ENCODE data around the gene TM6SF1. TPM values are rescaled to one million over a fixed set of nuclear protein-coding genes. Genes with fewer than 3 reads are reported as not detected.
"Not testable (repeated sequence)": the region's sequence is repeated elsewhere in the genome, so short reads cannot be mapped to it uniquely, and the experiment has no call there.

The TM6SF1 gene
- total RNA-seq = 6.3 TPM

DNA sequence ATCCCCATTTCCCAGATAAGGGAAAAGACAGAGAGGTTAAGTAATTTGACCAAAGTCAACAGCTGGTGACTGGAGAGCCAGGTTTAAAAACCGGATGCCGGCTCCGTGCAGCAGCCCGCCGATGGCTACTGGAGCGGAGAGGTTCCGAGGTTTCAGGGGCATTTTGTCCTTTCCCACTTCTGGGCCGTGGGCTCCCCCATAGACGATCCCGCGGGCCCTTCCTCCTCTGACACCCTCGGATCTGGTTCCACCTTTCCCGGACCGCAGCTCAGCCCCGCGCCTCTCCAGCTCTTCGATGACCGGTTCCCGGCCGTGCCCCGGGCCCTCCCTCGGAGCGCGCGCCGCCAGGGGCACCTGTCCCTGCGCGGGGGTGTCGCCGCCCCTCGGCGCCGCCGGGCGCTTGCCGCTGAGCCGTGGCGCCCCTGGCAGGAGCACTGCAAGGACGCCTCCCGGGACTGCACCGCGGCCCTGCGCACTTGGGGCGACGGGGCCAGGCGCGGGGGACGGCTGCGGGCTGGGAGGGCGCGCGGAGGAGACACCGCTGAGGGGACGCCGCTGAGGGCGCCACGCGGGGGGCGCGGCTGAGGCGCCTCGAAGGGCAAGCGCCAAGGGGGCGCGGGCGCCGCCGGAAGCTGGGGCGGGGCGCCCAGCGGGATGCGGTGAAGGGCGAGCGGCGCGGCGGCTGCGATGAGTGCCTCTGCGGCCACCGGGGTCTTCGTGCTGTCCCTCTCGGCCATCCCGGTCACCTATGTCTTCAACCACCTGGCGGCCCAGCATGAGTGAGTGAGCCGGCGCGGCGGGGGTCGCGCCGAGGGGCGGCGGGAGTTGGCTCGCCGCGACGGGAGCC, at the start of gene TM6SF1:
TSS of gene TM6SF1 (plus strand) at position 652 of the 847 bp plus-strand sequence. CDS start at position 688, 36 bp downstream.
- DNase-seq = peak; percentile 33

DNA sequence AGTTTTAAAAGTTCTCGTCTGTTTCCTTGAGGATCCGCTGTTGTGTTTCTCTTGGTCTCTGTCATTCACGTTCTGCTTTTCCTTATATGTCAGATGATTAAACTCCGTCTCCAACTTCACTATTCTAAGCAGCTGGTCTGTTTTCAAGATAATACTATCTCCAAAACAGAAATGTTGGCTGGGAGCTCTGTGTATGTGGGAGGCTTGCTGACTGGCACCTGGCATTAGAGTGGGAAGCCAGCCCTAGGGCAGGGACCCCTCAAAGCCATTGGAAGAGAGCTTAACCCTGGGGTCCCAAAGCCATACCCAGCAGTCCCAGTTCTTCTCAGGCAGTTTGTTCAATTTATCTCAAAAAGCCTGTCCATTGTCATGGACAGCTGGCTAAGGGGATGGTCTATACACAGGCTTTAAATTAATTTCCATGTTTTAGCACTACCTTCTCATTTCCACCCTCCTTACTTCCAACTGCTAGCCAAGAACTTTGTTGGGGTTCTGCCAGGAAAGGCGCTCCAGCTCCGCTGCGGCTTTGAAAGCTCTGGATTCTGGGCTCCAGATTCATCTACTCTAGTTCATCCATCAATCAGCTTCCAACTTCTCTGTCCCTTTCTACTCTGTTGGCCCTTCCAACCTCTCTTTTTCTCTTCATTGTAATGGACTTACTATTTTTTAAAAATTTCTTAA, 49.6 kb upstream of the TM6SF1 start:
- peak; percentile 52 for DNase-seq

DNA sequence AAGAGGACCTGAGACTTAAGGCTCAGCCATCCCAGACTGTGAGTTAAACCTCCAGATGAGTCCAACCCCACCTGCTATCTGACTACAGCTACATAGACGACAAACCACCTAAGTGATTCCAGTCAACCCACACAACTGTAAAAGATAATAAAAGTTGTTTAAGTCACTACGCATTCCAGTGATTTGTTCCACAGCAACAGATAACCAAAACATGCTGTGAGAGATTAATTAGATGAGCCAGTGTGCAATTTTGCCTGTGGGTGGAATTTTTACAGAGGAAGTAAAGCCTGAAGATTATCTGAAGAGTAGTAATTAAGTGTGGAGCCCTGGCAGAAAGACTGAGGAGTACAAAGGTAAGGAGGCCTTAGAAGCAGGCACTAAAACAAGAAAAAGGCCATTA, 45.8 kb upstream of the TM6SF1 start:
- no peak for DNase-seq

DNA sequence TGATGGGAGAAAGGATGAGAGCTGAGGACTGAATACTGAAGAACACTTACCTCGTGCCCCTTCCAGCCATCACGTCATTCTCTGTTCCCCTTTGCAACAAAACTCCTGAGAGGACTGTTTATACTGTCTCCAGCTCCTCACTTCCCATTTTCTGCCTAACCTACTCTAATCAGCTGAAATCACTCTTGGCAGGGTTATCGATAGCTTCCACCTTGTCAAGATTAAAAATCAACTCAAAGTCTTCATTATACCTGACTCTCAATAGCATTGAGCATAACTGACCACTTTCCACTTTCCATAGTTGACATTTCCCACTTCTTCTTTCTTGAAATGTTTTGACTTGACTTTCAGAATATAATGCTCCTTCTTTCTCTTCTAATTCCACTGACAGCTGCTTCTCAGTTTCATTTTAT, 44.7 kb upstream of the TM6SF1 start:
- DNase-seq = no peak

DNA sequence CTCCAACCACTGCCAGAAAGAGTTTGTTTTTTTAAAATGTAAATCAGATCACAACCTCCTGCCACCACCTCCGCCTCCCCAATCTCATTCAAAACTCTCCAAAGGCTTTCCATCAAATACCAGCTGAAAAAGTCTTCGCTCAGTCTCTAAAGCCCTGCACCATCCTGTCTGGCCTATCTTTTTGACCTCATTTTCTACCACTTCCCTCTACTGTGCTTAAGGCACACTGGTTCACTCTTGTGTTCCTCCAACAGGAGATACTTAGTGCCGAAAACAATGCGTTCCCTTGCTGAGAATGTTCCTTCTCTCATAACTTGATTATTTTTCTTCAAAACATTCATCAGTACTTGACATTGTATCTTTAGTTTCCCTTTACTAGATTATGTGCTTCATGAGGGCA, 43.9 kb upstream of the TM6SF1 start:
- DNase-seq = no peak

DNA sequence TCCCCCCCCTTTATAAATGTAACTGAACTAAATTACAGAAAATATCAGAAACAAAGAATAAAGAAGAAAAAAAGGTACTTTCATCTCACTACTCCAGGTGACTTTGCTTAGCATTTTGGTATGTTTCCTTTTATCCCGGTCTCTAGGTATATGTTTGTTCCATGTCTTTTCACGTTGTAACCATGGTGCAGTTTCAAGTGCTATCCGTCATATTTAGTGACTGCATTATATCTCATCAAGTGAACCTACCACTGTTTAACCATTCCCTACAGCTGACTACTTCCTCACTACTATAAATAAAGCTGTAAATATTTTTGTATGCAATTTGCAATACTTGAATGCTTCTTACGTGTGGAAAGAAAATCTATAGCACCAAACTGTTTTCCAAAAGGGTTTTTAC, 42.6 kb upstream of the TM6SF1 start:
- no peak for DNase-seq

DNA sequence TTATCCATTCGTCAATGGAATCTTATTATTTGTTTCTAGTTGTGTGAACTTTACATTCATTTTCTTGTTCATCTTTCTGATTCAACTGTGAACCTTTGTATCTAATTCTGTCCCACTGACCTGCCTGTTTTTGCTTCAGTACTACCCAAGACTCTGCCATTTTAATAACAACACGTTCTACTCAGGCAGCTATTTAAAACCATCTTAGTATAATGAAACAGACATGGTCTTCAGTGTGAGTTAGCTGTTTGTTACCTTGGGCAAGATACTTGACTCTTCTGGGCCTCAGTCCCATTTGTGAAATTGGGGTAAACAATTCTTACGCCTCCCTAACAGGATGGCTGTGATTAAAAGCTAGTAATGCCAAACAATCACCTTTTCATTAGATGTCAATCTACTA, 42.0 kb upstream of the TM6SF1 start:
- no peak for DNase-seq

DNA sequence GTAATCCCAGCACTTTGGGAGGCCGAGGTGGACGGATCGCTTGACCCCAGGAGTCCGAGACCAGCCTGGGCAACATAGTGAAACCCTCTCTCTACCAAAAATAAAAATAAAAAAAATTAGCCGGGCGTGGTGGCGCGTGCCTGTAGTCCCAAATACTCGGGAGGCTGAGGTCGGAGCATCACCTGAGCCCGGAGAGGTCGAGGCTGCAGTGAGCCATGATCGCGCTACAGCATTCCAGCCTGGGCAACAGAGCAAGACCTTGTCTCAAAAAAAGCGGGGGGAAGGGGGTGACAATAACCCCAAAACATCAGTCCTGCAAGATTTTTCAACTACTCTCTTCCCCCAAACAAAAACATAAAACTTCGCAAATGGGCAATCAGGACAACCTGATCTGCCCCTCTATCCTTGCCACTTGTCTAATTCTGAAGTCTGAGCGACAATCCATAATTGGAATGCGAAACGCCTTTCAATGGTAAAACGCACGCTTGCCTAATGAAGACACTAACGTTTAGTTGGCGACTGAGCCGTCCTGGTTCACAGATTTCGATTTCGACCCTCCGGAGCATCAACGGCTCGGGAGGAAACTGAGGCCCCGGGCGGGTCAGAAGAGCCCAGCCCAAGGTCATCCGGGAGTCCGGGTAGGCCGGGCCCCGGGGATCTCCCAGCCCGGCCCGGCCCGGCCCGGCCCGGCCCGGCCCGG, 41.3 kb upstream of the TM6SF1 start:
- DNase-seq = peak; percentile 37

DNA sequence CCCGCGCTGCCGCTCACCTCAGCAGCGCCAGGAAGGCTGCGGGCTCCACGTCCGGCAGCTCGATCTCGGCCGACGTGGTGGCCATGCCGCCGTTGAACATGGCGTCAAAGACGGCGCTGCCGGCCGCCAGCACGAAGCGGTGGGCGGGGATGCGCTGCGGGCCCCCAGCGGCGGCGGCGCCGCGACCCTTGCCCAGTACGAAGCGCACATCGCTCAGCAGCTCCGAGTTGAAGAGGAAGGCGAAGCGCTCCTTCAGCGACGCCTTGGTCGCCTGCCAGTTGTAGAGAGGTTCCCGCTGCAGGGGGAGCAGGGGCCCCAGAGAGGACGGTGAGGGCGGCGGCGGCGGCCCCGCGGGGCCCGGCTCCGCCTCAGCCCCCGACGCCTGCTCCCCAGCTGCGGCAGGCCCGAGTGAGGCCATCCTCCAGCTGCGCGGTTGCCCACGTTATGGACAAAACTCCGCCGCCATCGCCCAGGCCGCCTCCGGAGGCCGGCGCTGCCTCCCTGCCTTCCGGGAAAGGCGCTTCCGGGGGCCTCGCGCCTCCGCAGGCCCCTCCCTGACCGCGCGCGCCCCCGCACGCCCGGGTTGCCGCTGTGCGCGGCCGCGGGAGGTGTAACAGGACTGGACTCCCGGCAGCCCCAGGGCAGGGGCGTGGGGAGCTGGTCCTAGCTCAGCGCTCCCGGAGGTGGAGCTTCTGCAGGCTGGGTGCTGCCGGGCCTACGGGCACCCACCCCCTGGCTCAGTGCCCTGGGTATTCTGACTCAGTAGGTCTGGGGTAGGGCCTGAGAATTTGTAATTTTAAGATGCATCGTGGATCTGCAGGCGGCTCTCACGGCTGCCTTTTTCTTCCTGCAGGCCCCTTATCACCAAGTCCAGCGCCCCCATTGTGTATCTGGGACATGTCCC, 40.5 kb upstream of the TM6SF1 start, which contains the start of gene BTBD1:
TSS of gene BTBD1 (minus strand) at position 519 of the 904 bp plus-strand sequence. CDS start at position 418, 101 bp downstream.
- DNase-seq = peak; percentile 96

DNA sequence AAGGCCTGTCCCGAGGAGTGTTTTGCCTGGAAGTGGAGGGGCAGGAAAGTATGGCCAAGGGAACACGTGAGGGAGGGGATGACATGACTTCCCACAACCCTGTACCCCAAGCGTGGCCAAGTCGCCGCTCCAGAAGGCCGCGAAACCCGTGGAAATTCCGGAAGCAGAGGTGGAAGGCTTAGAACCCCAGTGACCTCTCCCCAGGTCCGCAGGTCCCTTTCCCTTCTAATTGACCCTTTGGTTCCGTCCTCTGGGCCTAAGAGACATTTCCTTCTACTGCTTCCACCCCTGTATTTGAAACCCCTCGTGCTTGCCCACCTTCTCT, 39.8 kb upstream of the TM6SF1 start:
- no peak for DNase-seq

DNA sequence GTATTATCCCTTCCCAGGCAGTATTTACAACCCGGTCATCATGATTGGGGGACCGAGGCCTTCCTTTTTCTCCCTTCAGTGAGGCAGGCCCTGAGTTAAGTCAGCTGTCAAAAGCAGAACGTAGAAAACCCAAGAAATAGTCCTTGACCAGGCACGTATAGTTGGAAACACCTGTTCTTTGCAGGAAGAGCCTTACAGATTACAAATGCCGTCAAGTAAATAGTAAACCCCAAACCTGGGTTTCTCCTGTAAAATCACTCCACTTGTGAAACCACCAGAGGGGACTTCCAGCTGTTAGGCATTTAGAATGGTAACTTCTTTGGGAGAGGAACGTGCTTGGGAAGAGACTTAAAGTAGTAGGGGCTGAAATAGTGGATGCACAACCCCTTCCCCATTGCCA, 39.4 kb upstream of the TM6SF1 start:
- no peak for DNase-seq

DNA sequence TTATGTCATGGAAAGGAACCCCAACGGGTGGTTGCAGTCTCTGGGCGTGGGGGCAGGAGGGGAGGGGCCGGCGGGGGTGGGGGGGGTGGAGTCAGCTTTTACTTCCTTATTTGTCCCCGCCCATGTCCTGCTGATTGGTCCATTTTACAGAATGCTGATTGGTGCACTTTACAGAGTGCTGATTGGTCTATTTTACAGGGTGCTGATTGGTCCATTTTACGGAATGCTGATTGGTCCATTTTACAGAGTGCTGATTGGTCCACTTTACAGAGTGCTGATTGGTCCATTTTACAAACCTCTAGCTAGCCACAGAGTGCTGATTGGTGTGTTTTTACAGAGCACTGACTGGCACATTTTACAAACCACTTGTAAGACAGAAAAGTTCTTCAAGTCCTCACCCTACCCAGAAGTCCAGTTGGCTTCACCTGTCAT, 38.2 kb upstream of the TM6SF1 start:
- not testable (repeated sequence) for DNase-seq

DNA sequence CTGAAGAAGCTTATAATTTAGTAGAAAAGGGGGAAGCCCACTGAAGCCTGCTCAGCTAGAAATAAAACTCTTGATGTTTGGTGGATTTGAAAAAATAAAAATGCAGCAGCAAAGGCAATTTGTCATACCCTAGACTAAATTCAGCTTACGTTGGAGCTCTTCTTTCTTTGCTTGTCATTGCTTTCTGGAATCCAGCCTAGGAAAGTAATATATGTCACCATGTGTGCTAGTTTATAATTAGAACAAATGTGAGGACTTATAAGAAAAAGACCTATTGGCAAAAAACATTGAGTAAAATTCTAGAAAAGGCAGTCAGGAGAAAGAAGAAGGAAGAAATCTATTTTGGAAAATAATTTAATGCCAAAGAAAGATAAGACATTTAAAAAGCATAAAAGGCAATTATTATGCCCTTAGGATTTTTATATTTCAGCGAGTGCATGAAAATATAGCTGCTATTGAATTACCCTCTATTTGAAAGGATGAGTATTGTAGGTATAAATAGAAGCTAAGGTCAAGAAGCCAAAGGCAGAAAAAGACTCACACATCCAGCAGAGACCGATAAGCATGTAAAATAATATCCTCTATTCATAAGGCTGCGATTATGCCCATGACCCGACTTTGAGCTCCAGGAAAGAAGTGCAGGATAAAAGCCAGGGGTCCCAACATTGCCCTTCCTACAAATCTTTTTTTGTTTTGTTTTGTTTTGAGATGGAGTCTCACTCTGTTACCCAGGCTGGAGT, 29.8 kb upstream of the TM6SF1 start:
- no peak for DNase-seq

DNA sequence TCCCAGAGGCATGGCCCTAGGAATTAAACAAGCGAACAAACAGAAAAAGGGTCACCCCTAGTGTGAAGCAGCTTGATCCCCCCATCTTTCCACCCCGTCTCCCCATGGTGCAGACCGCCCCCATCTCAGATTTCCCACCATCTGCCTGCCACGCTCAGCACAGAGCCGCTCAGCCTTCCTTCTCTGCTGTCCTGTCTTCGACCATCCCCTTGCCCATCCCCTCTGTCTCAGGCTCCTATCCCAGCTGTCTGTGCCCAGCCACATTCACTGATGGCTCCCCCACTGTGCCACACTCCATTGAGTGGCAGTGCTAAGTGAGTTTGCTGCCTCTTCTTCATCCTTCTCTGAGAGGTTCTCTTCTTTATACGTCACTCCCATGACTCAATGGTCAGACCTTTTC, 28.7 kb upstream of the TM6SF1 start:
- DNase-seq = no peak

DNA sequence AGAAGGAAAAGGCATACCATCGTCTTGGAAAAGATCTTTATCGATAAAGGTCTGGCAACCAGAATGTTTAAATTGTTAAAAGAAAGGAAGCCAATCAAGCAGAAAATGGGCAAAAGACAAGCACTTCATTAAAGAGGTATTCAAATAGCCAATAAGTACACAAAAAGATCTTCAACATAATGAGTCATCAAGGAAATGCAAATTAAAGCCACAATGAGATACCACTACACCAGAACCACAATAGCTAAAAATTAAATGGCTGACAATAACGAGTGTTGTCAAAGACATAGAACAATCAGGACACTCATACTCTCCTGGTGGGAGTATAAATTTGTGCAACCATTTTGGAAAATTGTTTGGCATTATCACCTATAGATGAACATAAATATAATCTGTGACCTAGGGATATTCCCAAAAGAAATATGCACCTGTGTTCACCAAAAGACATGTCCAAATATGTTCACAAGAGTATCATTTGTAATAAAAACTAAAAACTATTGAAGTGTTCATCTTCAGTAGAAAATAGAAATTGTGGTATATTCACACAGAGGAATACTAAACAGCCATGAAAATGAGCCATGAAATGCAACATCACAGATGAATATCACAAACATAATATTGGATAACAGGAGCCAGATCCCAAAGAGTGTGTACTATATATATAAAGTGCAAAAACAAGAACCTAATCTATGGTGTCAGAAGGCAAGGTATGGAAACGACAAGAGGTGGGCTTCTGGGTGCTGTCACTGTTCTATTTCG, 26.0 kb upstream of the TM6SF1 start:
- DNase-seq = no peak

DNA sequence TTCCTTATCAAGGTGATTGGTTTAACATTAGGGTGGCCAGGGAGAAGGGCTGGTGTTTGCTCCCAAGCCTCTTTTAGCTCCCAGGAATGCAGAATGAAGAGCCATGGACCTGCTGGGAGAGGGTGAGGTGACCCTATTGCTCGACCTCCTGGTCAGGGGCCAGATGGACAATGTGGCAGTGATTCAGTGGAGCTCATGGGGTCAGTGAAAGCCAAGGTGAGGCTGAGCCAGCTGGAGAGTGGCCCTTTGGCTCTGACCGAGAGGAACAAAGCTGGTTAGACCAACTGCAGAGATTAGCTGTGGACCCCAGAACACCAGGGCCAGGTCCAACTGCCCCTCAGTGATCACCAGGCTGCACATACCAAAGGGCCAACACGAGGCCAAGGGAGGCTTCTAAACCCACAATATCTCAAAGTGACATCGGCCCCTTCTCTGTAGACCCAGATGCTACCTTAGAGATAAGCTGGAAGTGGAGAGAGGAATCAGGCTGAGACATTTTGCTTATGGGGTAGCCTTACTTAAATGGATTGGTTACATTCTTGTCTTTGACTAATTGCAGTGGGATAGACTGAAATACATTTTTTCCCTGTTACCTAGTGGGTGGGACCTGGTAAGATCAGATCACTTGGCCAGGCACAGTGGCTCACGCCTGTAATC, 24.6 kb upstream of the TM6SF1 start:
- no peak for DNase-seq

DNA sequence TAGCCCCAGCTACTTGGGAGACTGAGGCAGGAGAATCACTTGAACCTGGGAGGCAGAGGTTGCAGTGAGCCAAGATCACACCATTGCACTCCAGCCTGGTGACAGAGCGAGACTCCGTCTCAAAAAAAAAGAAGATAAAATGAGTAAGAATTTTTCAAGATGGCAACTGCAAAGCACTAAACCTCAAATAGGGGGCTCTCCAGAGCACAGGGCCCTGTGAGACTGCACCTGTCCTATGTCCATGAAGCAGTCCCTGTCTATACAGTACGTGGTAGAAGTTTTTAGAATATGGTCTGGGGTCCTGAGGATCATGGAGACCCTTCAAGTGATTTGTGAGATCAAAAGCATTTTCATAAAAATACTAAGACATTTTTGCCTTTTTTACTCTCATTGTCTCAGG, 22.0 kb upstream of the TM6SF1 start:
- DNase-seq = not testable (repeated sequence)

DNA sequence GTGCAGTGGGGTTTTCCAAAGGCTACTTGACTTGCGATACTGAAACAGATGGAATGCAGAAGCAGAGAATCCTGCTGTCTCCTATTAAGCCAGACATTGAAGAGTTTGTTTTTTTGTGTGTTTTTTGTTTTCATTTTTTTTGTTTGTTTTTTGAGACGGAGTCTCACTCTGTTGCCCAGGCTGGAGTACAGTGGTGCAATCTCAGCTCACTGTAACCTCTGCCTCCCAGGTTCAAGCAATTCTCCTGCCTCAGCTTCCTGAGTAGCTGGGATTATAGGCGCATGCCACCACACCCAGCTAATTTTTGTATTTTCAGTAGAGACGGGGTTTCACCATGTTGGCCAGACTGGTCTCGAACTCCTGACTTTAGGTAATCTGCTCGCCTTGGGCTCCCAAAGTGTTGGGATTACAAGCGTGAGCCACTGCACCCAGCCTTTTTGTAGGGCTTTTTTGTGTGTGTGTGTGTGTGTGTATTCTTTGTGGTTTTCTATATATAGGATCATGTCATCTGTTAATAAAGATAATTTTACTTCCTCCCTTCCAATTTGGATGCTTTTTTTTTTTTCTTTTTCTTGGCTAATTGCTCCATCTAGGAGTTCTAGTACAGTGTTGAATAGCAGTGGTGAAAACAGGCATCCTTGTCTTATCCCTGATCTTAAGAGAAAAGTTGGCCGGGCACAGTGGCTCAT, 21.4 kb upstream of the TM6SF1 start:
- DNase-seq = not testable (repeated sequence)

DNA sequence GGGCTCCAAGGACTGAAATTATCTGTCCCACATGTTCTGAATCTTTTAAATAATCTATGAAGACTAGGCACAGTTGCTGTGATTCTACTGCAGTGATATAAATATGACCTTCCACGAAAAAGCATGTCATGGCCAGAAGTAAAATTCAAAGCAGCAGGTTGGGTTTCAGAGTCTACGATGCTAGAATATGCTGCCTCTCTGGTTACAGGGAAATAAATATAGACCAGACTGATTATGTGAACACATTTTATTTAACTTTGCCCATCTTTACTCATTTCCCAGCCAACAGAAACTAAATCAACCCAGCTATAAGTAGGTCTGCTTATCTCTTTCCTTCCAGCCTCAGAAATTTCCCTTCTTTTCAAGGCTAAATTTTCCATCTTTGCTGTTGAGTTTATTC, 19.9 kb upstream of the TM6SF1 start:
- DNase-seq = no peak
